HG03575 (cell line): ENCODE measurements around the gene FMN1.

Source experiments
- ATAC-seq: cut with Tn5 transposase; IDR thresholded peaks from one replicate; pipeline ENCODE4 v1.9.1; 2021; ENCODE audit not compliant: unreplicated experiment, insufficient number of reproducible peaks, low FRiP score; ENCODE audit errors: extremely low read depth

The FMN1 gene

GRCh38 chr15:32716216-32716914 is 478.1 kb downstream of the FMN1 start:
- no peak for ATAC-seq
